NCI-H82 treated with DMSO at 0.1 percent for 48 hours (cell line): ENCODE results near the gene UBASH3A.

Experiments
- DNase-seq: peaks from one replicate; lab custom pipeline; 2025; ENCODE audit not compliant: unreplicated experiment; lab: John Stamatoyannopoulos, UW

Gene UBASH3A

DNA sequence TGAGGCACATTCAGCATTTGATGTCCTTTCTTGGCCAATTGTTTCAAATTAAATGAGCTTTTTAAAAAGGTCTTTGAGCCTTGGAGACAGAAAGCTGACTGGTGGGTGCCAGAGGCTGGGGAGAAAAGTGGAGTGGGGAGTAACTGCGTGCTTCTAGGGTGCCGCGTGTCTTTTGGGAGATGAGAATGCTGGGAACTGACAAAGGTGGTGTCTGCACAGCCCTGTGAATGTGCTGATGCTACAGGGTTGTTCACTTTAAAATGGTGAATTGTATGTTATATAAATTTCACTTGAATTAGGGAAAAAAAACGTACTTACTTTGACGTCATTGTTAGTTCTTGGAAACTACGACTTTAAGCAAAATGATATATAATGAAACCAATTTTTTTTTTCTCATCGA, 29.2 kb upstream of the UBASH3A start:
- no peak for DNase-seq

DNA sequence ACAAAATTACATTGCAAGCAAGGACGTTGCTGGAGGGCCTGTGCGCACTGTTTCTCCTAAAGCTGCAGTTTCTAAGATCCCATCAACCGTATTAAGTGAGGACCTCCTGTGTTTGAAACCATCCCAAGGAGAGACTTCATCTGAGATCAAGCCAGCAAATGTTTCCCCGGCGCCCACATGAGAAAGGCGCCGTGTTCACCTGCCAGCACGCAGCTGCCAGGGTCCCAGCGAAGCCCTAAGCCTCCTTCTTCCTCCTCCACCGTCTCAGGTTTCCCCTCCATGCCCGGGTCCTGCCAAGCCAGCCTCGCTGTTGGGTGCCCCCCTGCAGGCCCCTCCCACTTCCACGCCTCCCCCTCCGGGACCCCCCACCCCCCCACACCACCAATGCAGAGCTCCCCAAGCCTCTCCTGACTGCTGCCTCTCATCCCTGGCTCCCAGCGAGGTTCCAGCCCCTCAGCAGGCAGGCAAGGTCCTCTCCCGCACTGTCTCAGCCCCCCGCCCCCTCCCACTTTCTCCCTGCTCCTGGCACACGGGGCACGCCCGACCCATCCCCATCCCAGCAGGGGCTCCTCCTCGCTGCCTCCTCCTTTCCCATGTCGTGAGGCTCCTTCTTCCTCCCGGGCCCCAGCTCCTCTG, 28.7 kb upstream of the UBASH3A start:
- no peak for DNase-seq

DNA sequence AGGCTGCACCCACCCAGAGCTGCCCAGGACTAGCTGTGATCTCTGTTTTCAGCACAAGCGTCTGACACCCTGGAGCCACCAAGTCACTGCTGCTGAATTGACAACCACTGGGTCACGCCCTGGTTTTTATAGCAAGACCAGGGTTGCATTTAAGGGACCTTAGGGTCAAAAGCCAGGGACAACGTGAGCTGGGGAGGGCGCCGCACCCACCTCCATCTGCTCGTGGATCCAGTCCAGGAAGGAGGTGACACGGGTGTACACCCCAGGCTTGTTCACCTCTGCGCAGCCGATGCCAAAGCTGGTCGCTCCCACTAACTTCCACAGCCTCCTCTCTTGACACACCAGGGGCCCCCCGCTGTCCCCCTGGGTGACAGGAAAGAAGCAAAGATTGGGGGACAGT, 28.2 kb upstream of the UBASH3A start:
- no peak for DNase-seq

DNA sequence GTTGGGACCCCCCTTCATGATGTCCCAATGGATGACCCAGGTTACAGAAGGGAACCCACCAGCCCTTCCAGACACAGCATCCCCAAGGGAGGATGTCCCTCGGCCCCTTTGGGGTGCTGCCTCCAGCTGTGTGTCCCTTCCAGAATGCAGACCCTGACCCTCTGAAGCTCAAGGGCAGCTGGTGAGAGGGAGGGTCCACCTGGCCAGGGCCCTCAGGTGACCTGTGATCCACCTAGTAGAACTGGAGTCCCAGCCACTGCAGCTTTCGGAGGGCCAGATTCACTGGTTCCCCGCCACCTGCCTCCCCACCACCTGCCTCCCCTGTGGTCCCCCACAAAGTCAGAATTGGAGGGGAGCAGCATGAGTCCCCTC, 27.8 kb upstream of the UBASH3A start:
- no peak for DNase-seq

DNA sequence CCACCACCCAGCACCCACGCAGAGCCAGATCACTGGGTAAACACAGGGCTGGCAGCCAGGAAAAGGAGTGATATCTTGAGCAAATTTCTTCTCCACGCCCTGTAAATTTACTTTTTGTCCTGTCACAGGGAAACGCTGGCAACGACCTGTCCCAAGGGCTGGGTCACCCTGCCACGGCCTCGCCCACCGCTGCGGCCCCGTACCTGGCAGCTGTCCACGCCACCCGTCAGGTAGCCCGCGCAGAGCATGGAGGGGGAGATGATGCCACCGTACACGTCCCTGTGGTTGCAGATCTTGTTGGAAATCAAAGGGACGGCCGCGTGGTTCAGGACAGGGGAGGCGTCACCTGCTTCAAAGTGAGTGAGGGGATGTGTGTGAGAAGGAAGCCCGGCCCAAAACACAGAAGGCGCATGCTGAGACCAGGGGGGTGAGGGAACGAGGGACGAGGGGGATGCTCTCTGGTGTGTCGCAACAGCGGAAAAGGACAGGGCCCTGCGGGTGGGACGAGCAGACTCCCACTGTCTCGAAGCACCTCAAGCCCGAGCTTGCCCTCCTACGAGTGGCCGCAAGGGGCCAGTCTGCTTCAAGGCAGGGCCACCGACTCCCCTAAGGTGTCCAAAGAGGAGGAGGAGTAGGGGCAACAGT, 27.2 kb upstream of the UBASH3A start:
- no peak for DNase-seq

DNA sequence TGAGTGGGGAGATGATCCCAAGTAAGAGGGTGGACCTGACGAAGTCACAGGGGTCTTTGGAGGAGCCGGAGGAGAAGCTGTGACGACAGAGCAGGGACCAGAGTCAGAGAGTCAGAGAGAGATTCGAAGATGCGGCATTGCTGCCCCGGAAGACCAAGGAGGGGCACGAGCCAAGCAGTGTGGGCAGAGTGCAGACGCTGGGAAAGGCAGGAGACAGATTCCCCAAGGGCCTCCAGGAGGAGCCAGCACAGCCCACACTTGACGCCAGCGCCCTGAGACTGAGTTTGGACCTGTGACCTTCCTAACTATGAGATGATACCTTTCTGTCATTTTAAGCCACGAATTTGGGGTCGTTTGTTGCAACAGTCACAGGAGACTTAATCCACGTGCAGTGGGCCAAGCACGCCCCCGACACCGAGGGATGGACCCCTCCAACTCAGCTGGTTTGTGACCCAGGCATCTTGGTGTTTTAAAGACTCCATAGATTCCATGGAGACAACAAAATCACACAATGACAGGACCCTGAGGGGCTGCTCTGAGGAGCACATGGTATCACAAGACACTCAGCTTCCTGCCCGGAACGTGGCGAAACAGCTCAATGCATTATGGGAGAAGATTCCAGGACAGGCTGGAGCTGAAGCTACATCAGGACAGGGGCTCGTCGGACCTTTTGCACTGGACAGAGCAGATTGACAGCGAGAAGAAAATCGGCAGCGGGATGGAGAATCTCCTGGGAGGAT, 26.3 kb upstream of the UBASH3A start:
- no peak for DNase-seq

DNA sequence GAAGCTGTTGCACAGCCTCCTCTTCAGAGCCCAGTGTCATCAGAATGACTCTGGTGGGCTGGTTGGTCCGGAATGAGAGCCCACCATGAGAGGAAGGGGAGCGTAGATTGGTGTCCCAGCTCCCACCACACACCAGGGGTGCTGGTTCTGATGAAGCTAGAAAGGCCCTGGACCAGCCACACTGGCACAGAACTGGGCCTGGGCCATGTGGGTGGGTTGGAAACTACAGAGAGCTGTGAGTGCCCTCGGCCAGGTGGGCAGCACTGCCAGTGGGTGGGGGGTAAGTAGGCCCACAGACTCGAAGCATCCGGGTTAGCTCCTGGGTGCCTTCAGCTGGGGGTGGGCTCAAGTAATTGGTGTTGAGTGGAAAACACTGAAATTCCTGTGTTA, 25.8 kb upstream of the UBASH3A start:
- no peak for DNase-seq

DNA sequence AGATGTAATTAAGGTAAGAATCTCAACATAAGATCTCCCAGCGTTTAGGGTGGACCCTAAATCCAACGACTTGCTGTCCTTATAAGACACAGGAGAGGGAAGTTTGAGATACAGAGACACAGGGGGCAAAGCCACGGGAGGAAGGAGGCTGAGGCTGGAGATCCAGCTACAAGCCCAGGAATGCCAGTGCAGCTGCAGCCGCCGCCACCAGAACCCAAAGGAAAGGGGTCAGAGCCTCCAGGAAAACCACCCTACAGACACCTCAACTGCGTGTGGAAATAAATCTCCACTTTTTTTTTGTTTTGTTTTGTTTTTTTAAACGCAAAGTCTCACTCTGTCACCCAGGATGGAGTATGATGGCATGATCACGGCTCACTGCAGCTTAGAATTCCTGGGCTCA, 25.3 kb upstream of the UBASH3A start:
- DNase-seq, result no peak

DNA sequence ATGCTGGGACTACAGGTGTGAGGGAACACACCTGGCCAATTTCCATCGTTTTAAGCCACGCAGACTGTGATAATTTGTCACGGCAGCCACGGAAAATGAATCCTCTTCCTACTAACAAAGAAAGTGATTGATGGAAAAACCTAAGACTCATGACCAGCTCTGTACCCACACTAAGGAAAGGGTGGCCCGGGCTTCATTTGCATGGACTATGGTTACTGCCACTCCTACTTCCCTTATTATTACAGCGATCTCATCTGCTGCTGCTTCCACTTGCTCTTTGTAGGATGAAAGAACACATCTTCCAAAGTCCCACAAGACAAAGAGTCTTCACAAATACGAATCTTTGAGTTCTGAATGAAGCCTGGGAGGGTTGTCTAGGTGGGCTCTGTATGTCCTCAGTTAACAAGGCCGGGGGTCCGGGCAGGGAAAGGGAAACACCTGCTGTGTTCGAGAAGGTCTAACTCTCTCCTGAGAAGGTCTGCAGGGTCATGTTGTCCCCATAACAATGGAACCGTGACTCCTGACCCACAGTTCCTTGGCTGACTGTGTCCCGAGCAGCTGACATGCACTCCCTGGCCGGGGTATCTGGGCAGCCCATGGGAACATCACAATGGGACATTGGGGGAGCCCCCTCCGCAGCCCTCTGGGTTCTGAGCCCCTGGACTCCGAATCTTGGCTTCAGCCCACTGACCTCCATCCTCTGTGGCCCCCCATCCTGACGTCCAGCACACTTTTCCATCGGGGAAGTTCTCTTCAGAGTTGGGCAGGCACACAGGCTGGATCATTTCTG, 24.1 kb upstream of the UBASH3A start:
- DNase-seq, result no peak

DNA sequence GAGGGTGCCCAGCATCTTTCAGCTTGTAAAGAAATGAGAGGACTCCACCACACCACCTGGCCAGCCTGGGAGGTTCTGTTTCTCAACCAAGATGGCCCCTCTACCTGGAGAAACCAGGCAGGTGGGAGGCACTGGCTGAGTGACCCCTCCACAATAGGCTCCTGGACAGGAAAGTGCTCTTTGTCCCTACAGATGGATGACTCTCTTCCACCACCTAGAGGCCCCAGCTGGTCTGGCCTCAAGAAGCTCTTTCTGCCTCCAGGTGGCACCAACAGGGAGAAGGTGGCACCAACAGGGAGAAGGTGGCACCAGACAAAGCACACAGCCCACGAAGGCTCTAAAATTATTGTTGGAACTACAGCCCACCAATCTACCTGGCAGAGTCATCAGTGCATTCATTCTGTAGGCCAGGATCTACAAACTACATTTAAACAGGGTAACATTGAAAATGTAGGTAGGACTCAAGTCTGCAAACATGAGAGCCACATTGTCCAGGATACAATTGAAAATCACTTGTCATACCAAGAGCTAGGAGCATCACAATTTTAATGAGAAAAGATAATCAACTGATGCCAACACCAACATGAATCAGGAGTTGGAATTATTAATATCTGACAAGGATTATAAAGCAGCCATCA, 22.2 kb upstream of the UBASH3A start:
- no peak for DNase-seq

DNA sequence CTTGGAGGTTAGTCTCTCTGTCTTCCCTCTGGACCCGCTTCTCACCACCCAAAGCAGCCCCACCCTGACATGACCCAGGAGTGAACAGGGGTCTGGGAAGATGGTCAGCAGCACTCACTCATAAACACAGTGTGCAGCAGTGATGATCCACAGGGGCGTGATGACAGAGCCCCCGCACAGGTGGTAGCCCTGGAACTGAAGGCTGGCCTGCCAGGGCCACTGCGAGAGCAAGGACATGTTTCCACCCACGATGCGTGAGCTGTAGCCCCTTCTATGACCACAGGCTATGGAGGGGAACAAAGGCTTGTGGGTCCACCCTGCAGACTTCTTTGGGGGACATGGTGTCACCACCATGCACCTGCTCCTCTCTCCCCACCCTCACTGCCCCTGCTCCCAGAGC, 20.8 kb upstream of the UBASH3A start:
- DNase-seq, result no peak

DNA sequence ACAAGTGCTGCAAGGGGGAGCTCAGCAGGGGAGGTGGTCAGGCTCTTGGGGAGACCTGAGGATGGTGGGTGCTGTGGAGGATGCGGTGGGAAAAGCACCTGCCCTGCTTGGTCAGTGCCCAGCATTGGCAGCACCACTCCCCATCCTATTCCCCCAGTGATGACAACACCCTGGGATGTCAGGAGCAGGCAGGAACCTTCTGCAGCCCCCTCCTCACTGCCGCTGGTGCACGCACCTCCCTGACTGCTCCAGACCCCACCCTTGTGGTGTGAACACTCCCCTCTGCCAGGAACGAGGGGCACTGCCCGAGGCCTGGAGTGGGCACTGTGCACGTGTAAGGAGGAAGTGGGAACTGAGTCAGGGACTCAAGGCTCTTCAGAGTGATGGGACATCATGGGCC, 20.4 kb upstream of the UBASH3A start:
- DNase-seq, result no peak

DNA sequence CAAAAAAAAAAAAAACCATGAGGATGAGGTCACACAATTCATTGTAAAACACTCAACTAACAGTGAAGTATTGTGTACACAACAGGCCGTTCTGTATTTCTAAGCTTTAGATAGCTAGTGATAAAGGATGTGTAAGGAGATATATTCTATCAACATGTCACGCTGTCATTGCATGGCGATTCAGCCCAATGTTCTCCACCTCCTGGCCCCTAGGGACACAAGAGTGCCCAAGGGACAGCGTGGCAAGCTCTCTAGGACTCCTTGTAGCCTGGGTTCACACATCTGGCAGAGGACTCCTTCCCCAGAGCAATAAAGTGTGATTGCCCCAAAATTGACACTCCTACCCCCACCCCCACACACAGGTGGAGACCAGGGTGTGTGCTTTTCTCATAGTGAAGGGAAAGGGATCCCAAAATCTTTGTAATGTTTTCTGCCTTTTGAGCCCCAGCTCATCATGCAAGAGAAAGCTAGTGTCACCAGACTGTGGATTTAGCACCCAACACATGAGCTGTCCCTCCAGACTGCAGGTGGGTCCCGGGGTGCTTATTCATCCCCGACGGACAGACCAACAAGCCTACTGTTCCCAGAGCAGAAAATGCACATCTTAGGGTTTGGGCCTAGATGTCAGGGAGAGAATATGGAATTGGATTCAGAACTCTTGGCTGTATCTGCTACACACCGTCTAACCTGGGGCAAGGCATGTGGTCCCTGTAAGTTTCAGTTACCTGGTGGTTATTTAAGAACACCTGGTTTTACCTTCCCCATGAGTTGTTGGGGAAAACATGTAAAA, 19.4 kb upstream of the UBASH3A start:
- no peak for DNase-seq

DNA sequence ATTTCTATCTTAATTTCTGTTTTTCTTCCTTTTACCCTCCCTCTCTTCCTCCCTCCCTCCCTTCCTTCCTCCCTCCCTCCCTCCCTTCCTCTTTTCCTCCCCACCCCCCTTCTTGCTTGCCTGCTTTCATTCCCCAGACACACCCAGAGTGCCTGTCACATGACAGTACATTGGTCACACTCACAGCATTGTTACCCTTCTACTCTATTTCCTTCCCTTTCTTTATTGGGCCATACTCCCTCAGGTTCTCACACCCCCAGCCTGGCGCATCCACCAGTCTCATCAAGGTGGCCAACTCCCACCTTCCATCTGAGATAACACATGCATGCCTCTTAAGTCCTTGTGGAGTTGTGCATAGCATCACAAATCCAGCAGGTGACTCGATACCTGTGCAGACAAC, 18.7 kb upstream of the UBASH3A start:
- DNase-seq, result no peak

DNA sequence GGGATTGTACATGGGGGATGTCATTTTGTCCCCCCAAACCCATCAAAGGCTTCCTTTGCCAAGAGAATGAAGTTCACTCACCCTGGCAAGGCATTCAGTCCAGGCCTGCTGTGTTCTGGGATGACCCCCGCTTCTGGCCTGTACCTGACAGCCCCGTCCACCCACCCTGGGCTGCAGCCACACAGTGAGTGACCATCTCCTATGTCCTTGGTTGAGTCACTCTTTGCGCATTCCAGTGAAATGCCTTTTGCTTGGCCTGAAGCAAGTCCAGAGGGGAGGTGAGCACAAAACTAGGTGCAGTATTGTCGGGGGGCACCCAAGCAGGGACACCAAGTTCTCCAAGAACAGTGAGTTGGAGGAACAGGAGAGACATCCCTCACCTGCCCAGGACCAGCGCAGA, 18.1 kb upstream of the UBASH3A start:
- no peak for DNase-seq

DNA sequence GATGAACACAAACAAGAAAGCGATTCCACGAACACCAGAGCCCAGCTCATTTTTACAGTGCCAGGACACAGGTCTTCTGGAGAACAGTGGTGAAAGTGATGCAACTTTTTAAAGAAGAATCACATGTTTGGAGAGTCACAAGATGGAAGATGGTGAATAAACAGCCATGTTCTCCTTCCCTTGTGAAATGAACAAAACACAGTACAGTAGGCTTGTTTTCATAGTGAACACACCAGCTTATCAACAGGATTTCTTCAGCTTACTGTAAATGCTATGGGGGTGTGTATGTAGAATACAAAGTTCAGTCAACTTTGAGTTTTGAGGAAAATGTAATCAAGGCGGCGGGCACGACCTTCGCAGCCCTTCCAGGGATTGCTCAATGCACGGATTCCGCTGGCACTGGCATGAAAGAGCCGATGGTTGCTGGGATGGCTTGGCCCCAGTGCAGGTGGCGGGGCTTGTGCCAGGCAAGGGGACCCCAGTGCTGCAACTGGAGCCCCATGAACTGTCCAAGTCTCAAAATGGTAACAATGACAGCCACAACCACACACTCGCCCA, 17.6 kb upstream of the UBASH3A start:
- DNase-seq, result no peak

DNA sequence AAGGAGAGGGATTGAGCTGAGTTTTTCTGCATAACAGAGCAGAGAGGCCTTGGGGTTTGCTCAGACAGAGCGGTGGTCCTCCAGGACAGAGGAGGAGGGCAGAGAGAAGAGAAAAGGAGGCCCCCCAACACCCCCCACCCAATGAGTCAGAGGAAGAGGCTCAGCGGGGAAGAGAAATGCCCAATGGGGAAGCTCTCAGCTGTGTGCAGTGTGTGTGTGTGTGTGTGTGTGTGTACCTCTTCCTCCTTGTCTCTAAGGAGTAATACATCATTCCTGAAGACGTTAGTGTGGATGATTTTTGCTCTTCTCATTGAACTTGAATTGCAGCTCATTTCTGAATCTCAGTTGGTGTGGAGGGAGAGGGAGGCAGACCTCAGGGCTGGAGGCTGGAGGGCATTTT, 16.5 kb upstream of the UBASH3A start:
- no peak for DNase-seq

DNA sequence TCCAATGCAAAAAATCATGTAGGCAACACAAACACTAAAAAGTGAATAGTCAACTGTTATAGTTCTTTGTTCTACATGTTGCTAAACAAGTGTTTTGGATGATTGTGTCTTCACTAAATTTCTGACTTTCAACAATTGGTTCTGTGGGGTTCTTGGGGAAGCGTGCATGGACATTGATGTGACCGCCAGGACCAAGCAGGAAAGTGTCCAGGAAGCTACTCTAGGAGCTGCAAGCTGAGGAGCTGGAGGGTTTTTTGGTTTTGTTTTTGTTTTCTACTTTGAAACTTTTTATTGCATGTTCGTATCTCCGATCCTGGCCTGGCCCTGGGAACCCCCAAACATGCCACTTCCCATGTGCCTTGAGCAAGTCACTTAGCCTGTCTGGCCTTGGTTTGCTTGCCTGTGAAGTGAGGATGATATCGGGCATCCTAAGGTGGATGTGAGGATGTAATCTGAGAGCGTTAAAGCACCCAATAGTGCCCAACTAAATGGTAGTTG, 15.8 kb upstream of the UBASH3A start:
- DNase-seq, result no peak

DNA sequence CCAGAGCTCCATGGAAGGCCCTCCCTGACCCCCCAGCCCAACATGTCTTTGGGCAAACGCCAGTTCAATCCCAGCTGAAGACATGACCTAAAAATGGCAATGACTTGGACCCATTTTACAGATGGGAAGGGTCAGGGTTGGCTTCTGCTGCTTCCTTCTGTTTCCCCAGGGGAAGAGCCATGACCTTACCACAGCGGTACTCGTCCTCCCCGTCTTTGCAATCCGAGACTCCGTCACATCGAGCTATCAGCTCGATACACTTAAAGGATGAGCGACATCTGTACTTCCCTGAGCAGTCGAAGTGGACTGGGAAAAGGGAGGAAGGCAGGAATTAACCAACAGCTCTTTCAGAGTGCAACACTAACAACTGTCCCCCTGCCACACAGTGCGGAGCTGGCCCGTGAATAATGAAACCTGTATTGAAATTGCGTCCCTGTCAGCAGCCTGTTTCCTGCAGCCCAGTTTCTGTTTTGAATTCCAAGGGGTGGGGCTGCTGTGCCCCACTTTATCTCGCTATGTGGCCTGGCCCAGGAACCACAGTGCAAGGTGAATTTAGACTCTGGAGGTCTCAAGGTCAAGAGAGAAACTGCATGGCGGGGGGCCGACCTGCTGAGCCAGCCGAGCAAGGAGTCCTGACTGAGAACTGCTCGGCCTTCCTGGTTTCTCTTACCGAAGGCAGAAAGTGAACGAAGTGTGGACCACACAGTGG, 14.8 kb upstream of the UBASH3A start:
- no peak for DNase-seq
